Fibroblast of skin of left quadriceps (primary cell): ENCODE measurements around the gene LYL1.

Experiments
- DNase-seq, 2 experiments: peaks; one replicate each; pipeline ENCODE4 v3.0.0-alpha.2; 2013; ENCODE audit warnings: low read depth in 2 of 2

LYL1 gene

GRCh38 chr19:13092606-13093235 lies 9.9 kb downstream of the LYL1 start:
- DNase-seq = no peak

GRCh38 chr19:13092158-13092543 lies 10.5 kb downstream of the LYL1 start:
- DNase-seq = no peak

- peak; percentile 85 to 86 for DNase-seq
Observed at GRCh38 chr19:13091400-13092157, 11.1 kb downstream of the LYL1 start.

- no peak for DNase-seq
Observed at GRCh38 chr19:13090511-13091231, 12.0 kb downstream of the LYL1 start.

- DNase-seq = no peak
Observed at GRCh38 chr19:13089857-13090507, 12.7 kb downstream of the LYL1 start.

GRCh38 chr19:13089139-13089856 lies 13.4 kb downstream of the LYL1 start:
- DNase-seq = no peak

GRCh38 chr19:13087795-13088537 lies 14.7 kb downstream of the LYL1 start:
- no peak for DNase-seq

- no peak for DNase-seq
Observed at GRCh38 chr19:13087295-13087694, 15.4 kb downstream of the LYL1 start.

GRCh38 chr19:13086341-13086740 lies 16.3 kb downstream of the LYL1 start:
- no peak for DNase-seq

- DNase-seq = no peak
Observed at GRCh38 chr19:13085666-13086065, 17.0 kb downstream of the LYL1 start.

- DNase-seq = no peak
Observed at GRCh38 chr19:13083627-13084026, 19.0 kb downstream of the LYL1 start.

GRCh38 chr19:13083008-13083404 lies 19.7 kb downstream of the LYL1 start:
- DNase-seq = no peak

- DNase-seq = peak in 1 of 2 experiments; percentile 36
Observed at GRCh38 chr19:13082192-13083007, 20.3 kb downstream of the LYL1 start.

- peak; percentile 93 for DNase-seq
Observed at GRCh38 chr19:13079542-13079986, 23.1 kb downstream of the LYL1 start.

GRCh38 chr19:13078897-13079541 lies 23.6 kb downstream of the LYL1 start:
- DNase-seq = no peak

GRCh38 chr19:13078381-13078780 lies 24.3 kb downstream of the LYL1 start:
- no peak for DNase-seq

GRCh38 chr19:13077240-13077639 lies 25.4 kb downstream of the LYL1 start:
- DNase-seq = no peak

- no peak for DNase-seq
Observed at GRCh38 chr19:13076787-13077186, 25.9 kb downstream of the LYL1 start.

GRCh38 chr19:13076320-13076719 lies 26.3 kb downstream of the LYL1 start:
- DNase-seq = no peak
